Stimulated activated CD8-positive, alpha-beta memory T cell treated with anti-CD3 and anti-CD28 coated beads, Interleukin-15, amount 100 ng/mL, for 4 hours (primary cell): ENCODE results near the gene CCR3.

Experiments used
- DNase-seq, 2 donors: peaks; one replicate each; pipeline ENCODE4 v3.0.0-alpha.2; 2020; ENCODE audit warnings: low read depth in 2 of 2

The CCR3 gene

DNA sequence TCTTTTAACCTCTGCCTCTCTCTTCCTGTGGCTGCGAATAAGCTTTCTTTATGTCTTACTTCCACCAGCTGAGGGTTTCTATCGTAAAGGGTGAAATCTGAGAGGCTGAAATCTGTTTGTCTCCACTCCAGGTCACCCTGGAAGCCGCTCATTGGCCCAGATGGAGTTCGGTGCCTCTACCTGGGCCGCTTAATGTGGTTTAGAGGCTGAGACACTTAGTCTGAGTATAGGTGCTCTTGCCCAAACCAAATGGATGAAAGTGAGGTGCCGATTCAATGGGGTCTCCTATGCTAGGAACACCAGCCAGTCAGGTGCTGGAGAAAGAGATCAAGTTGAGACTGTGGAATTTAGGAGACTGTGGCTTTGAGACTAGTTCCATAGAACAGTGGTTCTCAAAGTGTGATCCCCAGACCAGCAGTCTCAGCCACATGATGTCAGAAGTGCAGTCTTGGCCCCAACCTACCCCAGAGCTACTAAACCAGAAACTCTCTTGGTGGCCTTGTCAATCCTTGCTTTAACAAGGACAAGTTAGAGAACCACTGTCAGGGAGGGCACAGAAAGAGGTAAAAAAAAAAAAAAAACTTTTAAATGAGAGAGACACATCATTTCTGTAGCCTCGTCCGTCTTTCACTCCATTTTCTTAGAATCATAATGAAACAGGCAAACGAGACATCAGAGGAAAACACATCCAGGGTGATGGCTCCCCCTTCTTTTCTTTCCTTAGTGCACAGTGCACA, 56.8 kb downstream of the CCR3 start:
- no peak for DNase-seq

DNA sequence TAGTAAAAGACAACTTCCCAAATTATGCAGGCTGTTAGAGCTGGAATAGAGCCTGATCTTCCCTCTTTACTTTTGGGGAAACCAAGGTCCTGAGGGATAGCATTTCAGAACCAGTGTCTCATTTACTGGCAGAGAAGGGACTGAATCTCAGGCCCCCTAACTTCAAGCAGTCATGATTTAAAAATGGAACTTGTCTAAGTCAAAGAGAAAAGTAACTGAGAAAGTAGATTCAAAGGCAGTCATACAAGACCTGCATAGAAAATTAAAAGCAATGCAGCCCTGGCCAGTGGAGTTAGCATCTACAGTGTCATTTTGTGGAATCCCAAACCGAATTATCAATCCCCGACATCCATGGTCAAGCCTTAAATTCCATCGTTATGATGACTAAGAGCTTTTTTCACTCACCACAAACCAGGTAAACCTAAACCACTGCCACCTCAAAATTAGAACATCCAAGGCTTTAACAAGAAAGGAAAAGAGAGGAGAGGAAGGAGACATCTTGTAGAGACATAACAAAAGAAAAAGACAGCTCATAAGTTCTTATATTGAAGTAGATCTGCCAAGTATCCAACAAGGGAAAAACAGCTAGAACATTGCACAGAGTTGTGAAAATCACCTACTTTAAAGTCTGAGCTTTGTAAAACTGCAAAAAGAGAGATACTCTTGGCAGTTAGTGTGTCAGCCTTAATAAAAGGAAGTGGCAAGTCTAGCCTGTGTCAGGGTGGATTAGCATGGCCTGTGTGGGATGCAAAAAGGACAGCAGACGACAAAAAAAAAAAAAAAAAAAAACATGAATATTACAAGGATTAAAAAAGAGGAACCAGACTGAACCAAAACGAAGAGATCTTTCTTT, 57.6 kb downstream of the CCR3 start:
- DNase-seq: no peak

GRCh38 chr3:46300461-46300789, 58.2 kb downstream of the CCR3 start:
- no peak for DNase-seq

DNA sequence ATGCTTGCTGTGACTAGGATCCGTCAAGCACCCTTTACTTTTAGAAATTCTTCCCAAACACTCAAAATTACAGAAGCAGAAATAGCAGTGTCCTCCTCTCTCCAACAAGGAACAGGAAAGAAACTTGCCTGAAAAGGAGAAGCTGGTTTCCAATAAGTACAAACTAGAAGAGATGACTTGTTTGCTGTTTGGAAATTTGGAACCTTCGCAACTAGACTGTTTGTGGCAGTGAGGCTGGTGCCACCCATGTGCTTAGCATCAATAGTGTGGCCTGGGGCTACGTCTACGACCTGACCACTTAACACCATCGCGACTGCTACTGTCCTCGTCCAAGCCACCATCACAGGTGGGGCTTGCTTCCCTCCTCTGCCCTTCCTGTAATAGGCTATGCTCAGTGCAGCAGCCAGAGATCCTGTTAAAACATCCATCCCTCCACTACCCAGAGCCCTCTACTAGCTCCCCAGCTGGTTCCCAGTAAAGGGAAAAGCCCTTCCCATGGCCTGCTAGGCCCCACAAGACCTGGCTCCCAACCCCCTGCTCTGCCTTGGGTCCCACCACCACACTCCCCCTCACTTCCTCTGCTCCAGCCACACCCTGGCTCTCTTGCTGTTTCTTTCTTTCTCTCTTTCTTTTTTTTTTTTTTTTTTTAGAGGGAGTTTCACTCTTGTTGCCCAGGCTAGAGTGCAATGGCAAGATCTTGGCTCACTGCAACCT, 59.0 kb downstream of the CCR3 start:
- no peak for DNase-seq

- no peak for DNase-seq
Measured at GRCh38 chr3:46303240-46303639, 61.0 kb downstream of the CCR3 start.

DNA sequence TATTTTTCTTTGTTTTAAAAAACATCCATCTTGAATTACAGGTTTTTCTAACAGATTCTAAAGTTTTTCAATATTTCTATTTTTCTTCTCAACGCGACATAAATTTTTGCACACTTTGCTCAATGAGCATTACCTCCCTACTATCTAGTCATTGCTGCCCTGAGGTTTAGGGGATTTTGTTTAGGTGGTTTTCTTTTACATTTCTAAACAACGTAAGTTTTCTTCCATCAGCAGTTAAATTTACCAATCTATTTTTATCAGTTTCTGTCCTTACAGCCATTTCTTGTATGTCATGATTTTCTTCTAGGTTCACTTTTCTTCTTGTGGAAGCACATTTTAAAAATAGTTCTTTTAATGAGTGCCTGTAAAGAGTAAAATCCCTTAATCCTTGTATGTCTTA, 62.5 kb downstream of the CCR3 start:
- DNase-seq: no peak

GRCh38 chr3:46312991-46313390, 70.7 kb downstream of the CCR3 start:
- no peak for DNase-seq

DNA sequence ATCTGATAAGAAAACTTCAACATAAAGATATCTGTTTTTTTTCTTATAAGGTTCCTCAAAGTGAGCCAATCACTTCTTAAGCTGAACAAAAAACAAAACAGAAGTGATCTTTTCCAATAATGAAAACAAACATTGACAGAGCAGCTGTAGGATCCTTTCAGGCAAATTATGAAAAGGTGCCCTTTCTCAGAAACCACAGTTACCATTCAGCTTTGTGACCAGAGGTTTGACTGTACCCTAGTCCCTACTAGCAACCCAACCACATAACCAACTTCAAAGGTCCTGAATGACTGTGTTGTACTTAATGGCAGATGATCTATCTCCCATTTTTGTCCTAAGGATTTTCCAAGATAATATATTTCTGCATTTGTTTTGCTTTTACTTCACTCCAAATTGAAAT, 72.3 kb downstream of the CCR3 start:
- no peak for DNase-seq

- no peak for DNase-seq
Measured at GRCh38 chr3:46316206-46316605, 73.9 kb downstream of the CCR3 start.
